Activated T-cell treated with anti-CD3 and anti-CD28 coated beads, Interleukin-2, amount 50 U/mL, for 24 hours (primary cell): ENCODE measurements around the gene ZNF750.

Experiments used
- DNase-seq: peaks from one replicate; pipeline ENCODE4 v3.0.0-alpha.2; 2020
- H3K27ac Mint-ChIP-seq: 2 replicates; pipeline ENCODE4 v1.8.0; 2020; ENCODE audit warnings: mild to moderate bottlenecking, mixed read lengths
- H3K27me3 Mint-ChIP-seq: 2 replicates; pipeline ENCODE4 v1.8.0; 2020; ENCODE audit warnings: mixed read lengths
- H3K36me3 Mint-ChIP-seq: 2 replicates; pipeline ENCODE4 v1.8.0; 2020; ENCODE audit warnings: low read depth, mixed read lengths
- H3K4me1 Mint-ChIP-seq: 2 replicates; pipeline ENCODE4 v1.8.0; 2020; ENCODE audit warnings: low read depth, mixed read lengths
- H3K4me3 Mint-ChIP-seq: 2 replicates; pipeline ENCODE4 v1.8.0; 2020; ENCODE audit warnings: mild to moderate bottlenecking, moderate library complexity, mixed read lengths
- H3K9me3 Mint-ChIP-seq: 2 replicates; pipeline ENCODE4 v1.8.0; 2020; ENCODE audit warnings: mixed read lengths

The ZNF750 gene

GRCh38 chr17:82836823-82837357 is 2.9 kb downstream of the ZNF750 start:
- Mint-ChIP-seq H3K4me1 (no peaks in the 10 kb centered on the region), H3K36me3 (peaks cover 40% of the 10 kb centered on the region), H3K4me3 (no peak overlapping the region), H3K9me3 (no peaks in the 10 kb centered on the region), H3K27ac (peak overlapping the region; percentile 18), H3K27me3 (no peaks in the 10 kb centered on the region)
- no peak for DNase-seq

GRCh38 chr17:82835766-82836512 is 3.9 kb downstream of the ZNF750 start:
- Mint-ChIP-seq H3K36me3 (peaks cover 46% of the 10 kb centered on the region), H3K27ac (no peak overlapping the region), H3K4me1 (no peaks in the 10 kb centered on the region), H3K4me3 (no peak overlapping the region), H3K9me3 (no peaks in the 10 kb centered on the region), H3K27me3 (no peaks in the 10 kb centered on the region)
- no peak for DNase-seq

GRCh38 chr17:82835122-82835521 is 4.7 kb downstream of the ZNF750 start:
- Mint-ChIP-seq H3K9me3 (no peaks in the 10 kb centered on the region), H3K4me1 (no peaks in the 10 kb centered on the region), H3K27me3 (no peaks in the 10 kb centered on the region), H3K27ac (no peak overlapping the region), H3K36me3 (peaks cover 48% of the 10 kb centered on the region), H3K4me3 (no peak overlapping the region)
- no peak for DNase-seq

- no peak overlapping the region for H3K4me3 Mint-ChIP-seq
- peaks cover 66% of the 10 kb centered on the region for H3K36me3 Mint-ChIP-seq
Measured at GRCh38 chr17:82832881-82833475, 6.8 kb downstream of the ZNF750 start.

GRCh38 chr17:82832411-82832810 is 7.4 kb downstream of the ZNF750 start:
- no peaks in the 10 kb centered on the region for H3K27me3 Mint-ChIP-seq
- peaks cover 9% of the 10 kb centered on the region for H3K9me3 Mint-ChIP-seq
- no peak overlapping the region for H3K4me3 Mint-ChIP-seq
- DNase-seq: no peak
- no peaks in the 10 kb centered on the region for H3K4me1 Mint-ChIP-seq
- no peak overlapping the region for H3K27ac Mint-ChIP-seq
- peaks cover 69% of the 10 kb centered on the region for H3K36me3 Mint-ChIP-seq

More at GRCh38 chr17:82832881-82833475, 6.8 kb downstream of the ZNF750 start:
- H3K27ac Mint-ChIP-seq: no peak overlapping the region
- peaks cover 4% of the 10 kb centered on the region for H3K9me3 Mint-ChIP-seq
- no peaks in the 10 kb centered on the region for H3K27me3 Mint-ChIP-seq
- H3K4me1 Mint-ChIP-seq: no peaks in the 10 kb centered on the region
- DNase-seq: no peak

GRCh38 chr17:82831818-82832200 is 8.0 kb downstream of the ZNF750 start:
- H3K36me3 Mint-ChIP-seq: peaks cover 70% of the 10 kb centered on the region
- no peak overlapping the region for H3K27ac Mint-ChIP-seq
- H3K4me3 Mint-ChIP-seq: no peak overlapping the region
- peaks cover 10% of the 10 kb centered on the region for H3K9me3 Mint-ChIP-seq
- H3K27me3 Mint-ChIP-seq: no peaks in the 10 kb centered on the region
- DNase-seq: no peak
- H3K4me1 Mint-ChIP-seq: no peaks in the 10 kb centered on the region

- Mint-ChIP-seq H3K27me3 (no peaks in the 10 kb centered on the region), H3K4me1 (no peaks in the 10 kb centered on the region), H3K27ac (no peak overlapping the region), H3K9me3 (peaks cover 10% of the 10 kb centered on the region), H3K36me3 (peaks cover 68% of the 10 kb centered on the region), H3K4me3 (no peak overlapping the region)
- no peak for DNase-seq
Measured at GRCh38 chr17:82831041-82831817, 8.6 kb downstream of the ZNF750 start.

- peaks cover 61% of the 10 kb centered on the region for H3K36me3 Mint-ChIP-seq
- H3K27me3 Mint-ChIP-seq: no peaks in the 10 kb centered on the region
- H3K4me1 Mint-ChIP-seq: no peaks in the 10 kb centered on the region
- no peak overlapping the region for H3K27ac Mint-ChIP-seq
- peaks cover 10% of the 10 kb centered on the region for H3K9me3 Mint-ChIP-seq
- no peak for DNase-seq
- no peak overlapping the region for H3K4me3 Mint-ChIP-seq
Measured at GRCh38 chr17:82830249-82830661, 9.6 kb downstream of the ZNF750 start.

GRCh38 chr17:82828875-82829487 is 10.8 kb downstream of the ZNF750 start:
- DNase-seq: no peak
- H3K4me3 Mint-ChIP-seq: no peak overlapping the region

GRCh38 chr17:82826956-82827355 is 12.9 kb downstream of the ZNF750 start:
- Mint-ChIP-seq H3K4me3 (no peak overlapping the region), H3K27ac (no peak overlapping the region), H3K36me3 (peaks cover 61% of the 10 kb centered on the region), H3K4me1 (no peaks in the 10 kb centered on the region), H3K9me3 (peaks cover 10% of the 10 kb centered on the region), H3K27me3 (no peaks in the 10 kb centered on the region)
- DNase-seq: no peak

More at GRCh38 chr17:82828875-82829487, 10.8 kb downstream of the ZNF750 start:
- Mint-ChIP-seq H3K4me1 (no peaks in the 10 kb centered on the region), H3K9me3 (peaks cover 10% of the 10 kb centered on the region), H3K36me3 (peaks cover 61% of the 10 kb centered on the region), H3K27me3 (no peaks in the 10 kb centered on the region), H3K27ac (no peak overlapping the region)

GRCh38 chr17:82826211-82826610 is 13.6 kb downstream of the ZNF750 start:
- H3K27ac Mint-ChIP-seq: no peak overlapping the region
- H3K36me3 Mint-ChIP-seq: peaks cover 62% of the 10 kb centered on the region
- H3K9me3 Mint-ChIP-seq: peaks cover 10% of the 10 kb centered on the region
- H3K27me3 Mint-ChIP-seq: no peaks in the 10 kb centered on the region
- H3K4me1 Mint-ChIP-seq: no peaks in the 10 kb centered on the region
- no peak overlapping the region for H3K4me3 Mint-ChIP-seq
- DNase-seq: no peak

GRCh38 chr17:82825540-82826124 is 14.2 kb downstream of the ZNF750 start:
- H3K36me3 Mint-ChIP-seq: peaks cover 63% of the 10 kb centered on the region
- H3K27me3 Mint-ChIP-seq: no peaks in the 10 kb centered on the region
- no peak overlapping the region for H3K4me3 Mint-ChIP-seq
- peaks cover 10% of the 10 kb centered on the region for H3K9me3 Mint-ChIP-seq
- DNase-seq: no peak
- H3K27ac Mint-ChIP-seq: no peak overlapping the region
- no peaks in the 10 kb centered on the region for H3K4me1 Mint-ChIP-seq

GRCh38 chr17:82823004-82823403 is 16.8 kb downstream of the ZNF750 start:
- Mint-ChIP-seq H3K36me3 (peaks cover 70% of the 10 kb centered on the region), H3K4me1 (no peaks in the 10 kb centered on the region)
- DNase-seq: no peak

GRCh38 chr17:82822281-82822680 is 17.5 kb downstream of the ZNF750 start:
- no peaks in the 10 kb centered on the region for H3K27me3 Mint-ChIP-seq
- no peak for DNase-seq
- no peak overlapping the region for H3K4me3 Mint-ChIP-seq
- H3K36me3 Mint-ChIP-seq: peaks cover 70% of the 10 kb centered on the region
- no peak overlapping the region for H3K27ac Mint-ChIP-seq
- peaks cover 6% of the 10 kb centered on the region for H3K9me3 Mint-ChIP-seq
- no peaks in the 10 kb centered on the region for H3K4me1 Mint-ChIP-seq

More at GRCh38 chr17:82823004-82823403, 16.8 kb downstream of the ZNF750 start:
- Mint-ChIP-seq H3K9me3 (peaks cover 12% of the 10 kb centered on the region), H3K27ac (no peak overlapping the region), H3K27me3 (no peaks in the 10 kb centered on the region), H3K4me3 (no peak overlapping the region)
